Activated naive CD4-positive, alpha-beta T cell treated with anti-CD3 and anti-CD28 coated beads, Interleukin-2, amount 50 U/mL, for 72 hours (primary cell): ENCODE measurements around the gene MYLK4. TPM values are rescaled to one million over a fixed set of nuclear protein-coding genes. Genes with fewer than 3 reads are reported as not detected.

Experiments used
- ATAC-seq, 2 donors: fragments of 150-1000 bp; cut with Tn5 transposase; 2 replicates each; pipeline ENCODE4 v1.10.0; 2021; ENCODE audit warnings: mild to moderate bottlenecking in 2 of 2, moderate library complexity in 2 of 2
- DNase-seq, 2 donors: peaks; one replicate each; pipeline ENCODE4 v3.0.0; 2021 to 2022; ENCODE audit warnings: low spot score in 2 of 2
- H3K27ac Mint-ChIP-seq, 2 donors: one replicate each; pipeline ENCODE4 v1.8.0; 2022; ENCODE audit warnings: mild to moderate bottlenecking in 2 of 2, mixed read lengths in 2 of 2
- H3K36me3 Mint-ChIP-seq, 2 donors: one replicate each; pipeline ENCODE4 v1.8.0; 2022; ENCODE audit warnings: mixed read lengths in 2 of 2
- H3K9me3 Mint-ChIP-seq, 2 donors: one replicate each; pipeline ENCODE4 v1.8.0; 2022; ENCODE audit warnings: mixed read lengths in 2 of 2
- total RNA-seq, 2 donors: library from RNA; stranded (reverse); gene quantifications; one replicate each; pipeline ENCODE4 v1.2.3, GENCODE V29; 2022

MYLK4 gene
- total RNA-seq, 2 donors from 2014 or later = 0.33 TPM; not detected in 1

- Mint-ChIP-seq H3K27ac (peak overlapping the region in 1 of 2 donors; percentile 37), H3K9me3 (no peaks in the 10 kb centered on the region), H3K36me3 (peaks cover 0 to 22% of the 10 kb centered on the region in 2 donors)
- no peak for DNase-seq
- ATAC-seq = peak; percentile 20 to 40
These were observed 32.7 kb upstream of the MYLK4 start for GRCh38 chr6:2783188-2783963.

GRCh38 chr6:2782825-2783187 is 32.1 kb upstream of the MYLK4 start:
- no peak for ATAC-seq
- no peak for DNase-seq
- H3K27ac Mint-ChIP-seq = peak overlapping the region in 1 of 2 donors; percentile 41
- H3K36me3 Mint-ChIP-seq = peaks cover 0 to 22% of the 10 kb centered on the region in 2 donors
- H3K9me3 Mint-ChIP-seq = no peaks in the 10 kb centered on the region

GRCh38 chr6:2782356-2782708 is 31.6 kb upstream of the MYLK4 start:
- H3K9me3 Mint-ChIP-seq = no peaks in the 10 kb centered on the region
- peaks cover 0 to 20% of the 10 kb centered on the region in 2 donors for H3K36me3 Mint-ChIP-seq
- no peak for ATAC-seq
- peak overlapping the region in 1 of 2 donors; percentile 41 for H3K27ac Mint-ChIP-seq
- no peak for DNase-seq

- Mint-ChIP-seq H3K9me3 (no peaks in the 10 kb centered on the region), H3K36me3 (peaks cover 0 to 15% of the 10 kb centered on the region in 2 donors)
- ATAC-seq = peak in 1 of 2 donors; percentile 25
These were observed 31.1 kb upstream of the MYLK4 start for GRCh38 chr6:2781685-2782355.

GRCh38 chr6:2780102-2780737 is 29.5 kb upstream of the MYLK4 start:
- Mint-ChIP-seq H3K36me3 (peaks cover 0 to 7% of the 10 kb centered on the region in 2 donors), H3K9me3 (no peaks in the 10 kb centered on the region), H3K27ac (no peak overlapping the region)
- DNase-seq = no peak
- no peak for ATAC-seq

More at GRCh38 chr6:2781685-2782355, 31.1 kb upstream of the MYLK4 start:
- H3K27ac Mint-ChIP-seq = no peak overlapping the region
- no peak for DNase-seq

- Mint-ChIP-seq H3K9me3 (no peaks in the 10 kb centered on the region), H3K36me3 (peaks cover 0 to 12% of the 10 kb centered on the region in 2 donors), H3K27ac (no peak overlapping the region)
- ATAC-seq (no peak), DNase-seq (no peak)
These were observed 26.5 kb upstream of the MYLK4 start for GRCh38 chr6:2777249-2777648.

GRCh38 chr6:2775003-2775402 is 24.3 kb upstream of the MYLK4 start:
- H3K36me3 Mint-ChIP-seq = peaks cover 5 to 26% of the 10 kb centered on the region in 2 donors
- DNase-seq (no peak), ATAC-seq (no peak)
- H3K9me3 Mint-ChIP-seq = no peaks in the 10 kb centered on the region
- no peak overlapping the region for H3K27ac Mint-ChIP-seq

- no peak for ATAC-seq
- DNase-seq = no peak
- Mint-ChIP-seq H3K27ac (no peak overlapping the region), H3K9me3 (no peaks in the 10 kb centered on the region), H3K36me3 (peaks cover 12 to 33% of the 10 kb centered on the region in 2 donors)
These were observed 22.7 kb upstream of the MYLK4 start for GRCh38 chr6:2773449-2773848.

GRCh38 chr6:2772840-2773239 is 22.1 kb upstream of the MYLK4 start:
- Mint-ChIP-seq H3K9me3 (no peaks in the 10 kb centered on the region), H3K36me3 (peaks cover 17 to 39% of the 10 kb centered on the region in 2 donors), H3K27ac (no peak overlapping the region)
- ATAC-seq (no peak), DNase-seq (no peak)

GRCh38 chr6:2771079-2771478 is 20.4 kb upstream of the MYLK4 start:
- H3K27ac Mint-ChIP-seq = no peak overlapping the region
- DNase-seq (no peak), ATAC-seq (no peak)
- peaks cover 28 to 47% of the 10 kb centered on the region in 2 donors for H3K36me3 Mint-ChIP-seq
- H3K9me3 Mint-ChIP-seq = no peaks in the 10 kb centered on the region

GRCh38 chr6:2770171-2770570 is 19.4 kb upstream of the MYLK4 start:
- no peaks in the 10 kb centered on the region for H3K9me3 Mint-ChIP-seq
- H3K36me3 Mint-ChIP-seq = peaks cover 28 to 45% of the 10 kb centered on the region in 2 donors
- no peak for ATAC-seq
- H3K27ac Mint-ChIP-seq = no peak overlapping the region
- DNase-seq = no peak

GRCh38 chr6:2768696-2769095 is 18.0 kb upstream of the MYLK4 start:
- Mint-ChIP-seq H3K36me3 (peaks cover 28 to 35% of the 10 kb centered on the region in 2 donors), H3K9me3 (no peaks in the 10 kb centered on the region), H3K27ac (no peak overlapping the region)
- ATAC-seq = no peak
- no peak for DNase-seq

GRCh38 chr6:2767657-2768524 is 17.2 kb upstream of the MYLK4 start:
- DNase-seq = no peak
- H3K36me3 Mint-ChIP-seq = peaks cover 28 to 35% of the 10 kb centered on the region in 2 donors
- peak overlapping the region; percentile 53 to 77 for H3K27ac Mint-ChIP-seq
- peak; percentile 3 to 14 for ATAC-seq
- H3K9me3 Mint-ChIP-seq = no peaks in the 10 kb centered on the region

- no peak for DNase-seq
- ATAC-seq = no peak
- Mint-ChIP-seq H3K27ac (peak overlapping the region; percentile 53 to 95), H3K9me3 (no peaks in the 10 kb centered on the region), H3K36me3 (peaks cover 28 to 35% of the 10 kb centered on the region in 2 donors)
These were observed 16.3 kb upstream of the MYLK4 start for GRCh38 chr6:2766767-2767656.

- DNase-seq (peak; percentile 58 to 68), ATAC-seq (peak; percentile 7 to 24)
- H3K36me3 Mint-ChIP-seq = peaks cover 28 to 32% of the 10 kb centered on the region in 2 donors
- peak overlapping the region; percentile 53 to 95 for H3K27ac Mint-ChIP-seq
- no peaks in the 10 kb centered on the region for H3K9me3 Mint-ChIP-seq
These were observed 15.4 kb upstream of the MYLK4 start for GRCh38 chr6:2765896-2766766.
